B cell (primary cell): ENCODE data around the gene OXSR1. TPM values are rescaled to one million over a fixed set of nuclear protein-coding genes. Genes with fewer than 3 reads are reported as not detected.

ENCODE experiments used
- ATAC-seq: fragments of 200-7000 bp; cut with Tn5 transposase; one replicate; pipeline ENCODE4 v1.10.0; 2021; ENCODE audit warnings: low read depth, mild to moderate bottlenecking, moderate number of reproducible peaks, moderate library complexity
- CTCF ChIA-PET: fragments of 350-600 bp; sonication (Branson Sonifier 250); formaldehyde crosslinking; loops from one replicate; lab custom pipeline; 2021; ENCODE audit warnings: antibody characterized with exemption, inconsistent platforms; lab: Charles Lee
- POLR2A ChIA-PET: fragments of 350-600 bp; sonication (Branson Sonifier 250); formaldehyde crosslinking; loops from one replicate; lab custom pipeline; 2021; ENCODE audit warnings: antibody characterized with exemption; lab: Charles Lee
- DNase-seq: peaks from one replicate; pipeline ENCODE4 v3.0.0; 2013
- H2AFZ ChIP-seq: 2 replicates; pipeline ENCODE4 v1.6.1; 2012; ENCODE audit warnings: mild to moderate bottlenecking, low read depth, low read length; ENCODE audit not compliant: insufficient read depth, poor library complexity, severe bottlenecking
- H3K27ac ChIP-seq, 2 donors: 1 replicate in 1 of 2; 2 replicates in 1 of 2; pipeline ENCODE4 v1.5.1; 2012 to 2013; ENCODE audit warnings: low read length in 2 of 2, mild to moderate bottlenecking in 2 of 2, moderate library complexity in 1 of 2
- H3K27me3 ChIP-seq, 4 experiments: fragments of 200-600 bp in 1 of 4; sonication (generic) in 1 of 4; replicated peaks in 1 of 4; 1 replicate in 2 of 4; 2 replicates in 2 of 4; pipeline versions ENCODE4 v1.6.1 to v1.7.0; 2013 to 2016; ENCODE audit warnings: low read length in 3 of 4, mild to moderate bottlenecking in 2 of 4, mixed read lengths in 1 of 4, moderate library complexity in 1 of 4; ENCODE audit not compliant: insufficient read depth in 4 of 4, control insufficient read depth in 3 of 4; ENCODE audit errors: control extremely low read depth in 1 of 4
- H3K36me3 ChIP-seq, 2 experiments: replicated peaks in 1 of 2; 1 replicate in 1 of 2; 2 replicates in 1 of 2; pipeline versions ENCODE4 v1.6.1 to v1.7.1; 2013; ENCODE audit warnings: low read length in 1 of 2; ENCODE audit not compliant: insufficient read depth in 2 of 2, control insufficient read depth in 1 of 2; ENCODE audit errors: control extremely low read depth in 1 of 2, extremely low read depth in 1 of 2
- H3K4me1 ChIP-seq, 2 donors: fragments of 200-600 bp in 1 of 2; sonication (generic) in 1 of 2; 1 replicate in 1 of 2; 2 replicates in 1 of 2; pipeline versions ENCODE4 v1.5.1 to v1.6.1; 2013 to 2017; ENCODE audit warnings: low read length in 2 of 2; ENCODE audit not compliant: control insufficient read depth in 2 of 2, insufficient read depth in 2 of 2
- H3K4me2 ChIP-seq: replicated peaks from 2 replicates; pipeline ENCODE3; 2012; ENCODE audit warnings: mild to moderate bottlenecking, low read depth, low read length; ENCODE audit not compliant: poor library complexity, severe bottlenecking
- H3K4me3 ChIP-seq, 5 experiments: fragments of 200-600 bp in 1 of 5; sonication (generic) in 1 of 5; 1 replicate in 3 of 5; 2 replicates in 2 of 5; pipeline versions ENCODE4 v1.5.1 to v1.7.0; 2011 to 2016; ENCODE audit warnings: low read length in 4 of 5, mild to moderate bottlenecking in 4 of 5, low read depth in 2 of 5, control low read depth in 1 of 5, moderate library complexity in 1 of 5; ENCODE audit not compliant: insufficient read depth in 1 of 5; ENCODE audit errors: control extremely low read depth in 1 of 5, extremely low read depth in 1 of 5
- H3K79me2 ChIP-seq: fragments of 200-600 bp; sonication (generic); one replicate; pipeline ENCODE4 v1.6.0; 2016; ENCODE audit warnings: low read length; ENCODE audit not compliant: control insufficient read depth, insufficient read depth
- H3K9ac ChIP-seq: fragments of 200-600 bp; sonication (generic); 2 replicates; pipeline ENCODE4 v1.6.1; 2017; ENCODE audit warnings: mild to moderate bottlenecking, low read length, moderate library complexity
- H3K9me3 ChIP-seq, 3 donors: one replicate each; pipeline versions ENCODE4 v1.6.1 to v1.7.1; 2013; ENCODE audit warnings: low read length in 2 of 3; ENCODE audit not compliant: control insufficient read depth in 2 of 3, insufficient read depth in 1 of 3; ENCODE audit errors: control extremely low read depth in 1 of 3
- H4K20me1 ChIP-seq: 2 replicates; pipeline ENCODE4 v1.6.0; 2012; ENCODE audit warnings: mild to moderate bottlenecking, low read length; ENCODE audit not compliant: insufficient read depth, control insufficient read depth, poor library complexity, severe bottlenecking
- H3K27ac Mint-ChIP-seq: one replicate; pipeline ENCODE4 v1.8.0; 2021; ENCODE audit warnings: mixed read lengths
- H3K27me3 Mint-ChIP-seq: one replicate; pipeline ENCODE4 v1.8.0; 2021; ENCODE audit warnings: mixed read lengths
- H3K4me1 Mint-ChIP-seq: one replicate; pipeline ENCODE4 v1.8.0; 2021; ENCODE audit warnings: mixed read lengths
- H3K4me3 Mint-ChIP-seq: one replicate; pipeline ENCODE4 v1.8.0; 2021; ENCODE audit warnings: mixed read lengths
- H3K9me3 Mint-ChIP-seq: one replicate; pipeline ENCODE4 v1.8.0; 2022; ENCODE audit warnings: mixed read lengths; ENCODE audit not compliant: insufficient read depth
- EZH2 ChIP-seq: IDR thresholded peaks from 2 replicates; pipeline ENCODE4 v1.6.1; 2012; ENCODE audit warnings: borderline replicate concordance, low read depth, mild to moderate bottlenecking, moderate library complexity, low read length; ENCODE audit not compliant: insufficient read depth, poor library complexity, severe bottlenecking
- WGBS: methylation state at CpG from one replicate; pipeline ENCODE4 v1.1.5; 2013; ENCODE audit warnings: missing lambda C conversion rate; ENCODE audit not compliant: insufficient coverage; 5-methylcytosine and 5-hydroxymethylcytosine counted together
- intact Hi-C: fragments of 100-400 bp; cut with micrococcal nuclease; formaldehyde crosslinking; loops from one replicate; pipeline ENCODE4 v1.10.0; 2022
- polyA plus RNA-seq: library from polyadenylated mRNA; depleted of rRNA; stranded (reverse); fragments of >200 nt; gene quantifications from 2 replicates; pipeline ENCODE4 v1.2.3, GENCODE V29; 2012
- total RNA-seq, 2 donors: library from RNA; stranded (reverse); fragments of 120-200 nt in 1 of 2; gene quantifications; 1 replicate in 1 of 2; 2 replicates in 1 of 2; pipeline versions ENCODE4 v1.2.3 to v1.2.4, GENCODE V29; 2013 to 2022
- TF ChIP-seq, protein P1 (sequence below): fragments of 200-600 bp; IDR thresholded peaks from one replicate; pipeline ENCODE4 v1.8.0; 2022; ENCODE audit warnings: antibody characterized with exemption, mild to moderate bottlenecking

OXSR1 gene
- total and polyA plus RNA-seq, 2 donors (not counting 1 experiment from before 2014, with no cell fraction given), result 15.5 to 41.5 TPM

DNA sequence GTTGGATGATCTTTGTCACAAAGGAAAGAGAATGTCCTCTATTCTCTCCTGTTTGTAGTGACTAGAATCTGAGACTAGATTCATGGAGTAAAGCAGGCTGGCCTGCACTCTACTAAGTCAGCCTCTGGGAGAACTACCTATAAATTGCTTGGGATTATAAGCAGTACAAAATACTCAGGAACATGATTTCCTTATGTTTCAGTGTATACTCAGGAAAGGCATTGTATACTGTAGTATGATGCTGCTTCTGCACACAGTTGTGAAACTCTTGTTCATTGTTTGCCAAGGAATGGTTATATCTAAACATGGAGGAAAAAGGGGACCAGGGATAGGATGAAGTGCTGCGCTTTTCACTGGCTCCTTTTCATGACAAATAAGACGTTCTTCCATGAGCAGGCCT lies 49.2 kb downstream of the OXSR1 start:
- Histone ChIP-seq H3K79me2 (peaks cover 28% of the 10 kb centered on the region), H3K27ac (no peak overlapping the region), H3K9me3 (no peaks in the 10 kb centered on the region), H3K36me3 (peaks cover 0 to 3% of the 10 kb centered on the region in 2 experiments), H2AFZ (no peak overlapping the region), H3K9ac (no peak overlapping the region), H4K20me1 (peaks cover 11% of the 10 kb centered on the region), H3K4me3 (no peak overlapping the region), H3K4me2 (no peak overlapping the region), H3K27me3 (no peaks in the 10 kb centered on the region), H3K4me1 (peaks cover 7% of the 10 kb centered on the region in 2 donors)
- WGBS, result no CpG with 5 or more reads among the region's 2 CpGs
- H3K4me1 Mint-ChIP-seq, result peaks cover 46% of the 10 kb centered on the region
- no peak for ATAC-seq
- no peak for TF ChIP-seq EZH2
- TF ChIP-seq, protein P1, sequence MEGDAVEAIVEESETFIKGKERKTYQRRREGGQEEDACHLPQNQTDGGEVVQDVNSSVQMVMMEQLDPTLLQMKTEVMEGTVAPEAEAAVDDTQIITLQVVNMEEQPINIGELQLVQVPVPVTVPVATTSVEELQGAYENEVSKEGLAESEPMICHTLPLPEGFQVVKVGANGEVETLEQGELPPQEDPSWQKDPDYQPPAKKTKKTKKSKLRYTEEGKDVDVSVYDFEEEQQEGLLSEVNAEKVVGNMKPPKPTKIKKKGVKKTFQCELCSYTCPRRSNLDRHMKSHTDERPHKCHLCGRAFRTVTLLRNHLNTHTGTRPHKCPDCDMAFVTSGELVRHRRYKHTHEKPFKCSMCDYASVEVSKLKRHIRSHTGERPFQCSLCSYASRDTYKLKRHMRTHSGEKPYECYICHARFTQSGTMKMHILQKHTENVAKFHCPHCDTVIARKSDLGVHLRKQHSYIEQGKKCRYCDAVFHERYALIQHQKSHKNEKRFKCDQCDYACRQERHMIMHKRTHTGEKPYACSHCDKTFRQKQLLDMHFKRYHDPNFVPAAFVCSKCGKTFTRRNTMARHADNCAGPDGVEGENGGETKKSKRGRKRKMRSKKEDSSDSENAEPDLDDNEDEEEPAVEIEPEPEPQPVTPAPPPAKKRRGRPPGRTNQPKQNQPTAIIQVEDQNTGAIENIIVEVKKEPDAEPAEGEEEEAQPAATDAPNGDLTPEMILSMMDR, result no peak
- ChIA-PET CTCF (no interaction called here), POLR2A (no interaction called here)
- H3K4me3 Mint-ChIP-seq, result no peak overlapping the region
- no peaks in the 10 kb centered on the region for H3K27me3 Mint-ChIP-seq
- no peak overlapping the region for H3K27ac Mint-ChIP-seq
- intact Hi-C loops, result no loop called here
- no peak for DNase-seq
- H3K9me3 Mint-ChIP-seq, result no peaks in the 10 kb centered on the region

DNA sequence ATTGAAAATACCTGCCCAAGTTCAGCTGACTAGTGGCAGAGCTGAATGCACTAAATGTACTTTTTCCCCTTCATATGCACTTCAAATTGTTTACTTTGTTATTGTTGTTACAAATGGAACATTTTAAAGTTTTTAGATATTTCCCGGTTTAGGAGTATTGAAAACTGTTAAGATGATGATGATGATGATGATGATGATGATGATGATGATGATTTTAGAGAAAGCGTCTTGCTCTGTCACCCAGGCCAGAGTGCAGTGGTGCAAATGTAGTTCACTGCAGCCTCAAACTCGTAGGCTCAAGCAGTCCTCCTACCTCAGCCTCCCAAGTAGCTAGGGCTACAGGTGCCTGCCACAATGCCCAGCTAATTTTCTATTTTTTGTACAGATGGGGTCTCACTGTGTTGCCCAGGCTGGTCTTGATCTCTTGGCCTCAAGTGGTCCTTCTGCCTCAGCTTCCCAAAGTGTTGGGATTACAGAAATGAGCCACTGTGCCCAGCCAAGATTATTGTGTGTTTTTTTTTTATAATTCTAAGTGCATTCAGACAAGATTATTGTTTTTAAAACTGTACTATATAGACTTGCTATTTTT lies 54.4 kb downstream of the OXSR1 start:
- no peak overlapping the region for H2AFZ ChIP-seq
- intact Hi-C loops, result no loop called here

More for the DNA sequence above, 54.4 kb downstream of the OXSR1 start:
- Mint-ChIP-seq H3K9me3 (no peaks in the 10 kb centered on the region), H3K4me3 (no peak overlapping the region), H3K4me1 (peaks cover 9% of the 10 kb centered on the region), H3K27me3 (no peaks in the 10 kb centered on the region), H3K27ac (no peak overlapping the region)
- no peaks in the 10 kb centered on the region for H4K20me1 ChIP-seq
- no peaks in the 10 kb centered on the region for H3K9me3 ChIP-seq
- no peak overlapping the region for H3K27ac ChIP-seq
- ATAC-seq (no peak), DNase-seq (no peak)
- H3K27me3 ChIP-seq, result no peaks in the 10 kb centered on the region
- no peaks in the 10 kb centered on the region for H3K4me1 ChIP-seq
- ChIA-PET CTCF (interaction anchor here (1.1 kb wide), 1 partner anchor 9 kb away, joined by 3 read pairs; no protein-coding TSS in a partner anchor), POLR2A (no interaction called here)
- no peak overlapping the region for H3K4me3 ChIP-seq
- H3K79me2 ChIP-seq, result no peaks in the 10 kb centered on the region
- no peak overlapping the region for H3K9ac ChIP-seq
- WGBS, result 96% methylated on average over 3 of the region's 3 CpGs
- H3K36me3 ChIP-seq, result peaks cover 9 to 13% of the 10 kb centered on the region in 2 experiments
- no peak for TF ChIP-seq EZH2
- TF ChIP-seq, protein P1, result no peak
- H3K4me2 ChIP-seq, result no peak overlapping the region
